GM10266 (cell line): ENCODE data around the gene DBNDD2.

Experiments
- DNase-seq: peaks from one replicate; pipeline ENCODE4 v3.0.0; 2012; ENCODE audit errors: extremely low spot score
- CTCF ChIP-seq: IDR thresholded peaks from 2 replicates; pipeline ENCODE4 v1.5.1; 2012; ENCODE audit warnings: mild to moderate bottlenecking, low read depth; ENCODE audit not compliant: control insufficient read depth, insufficient read depth; ENCODE audit errors: missing control alignments

The DBNDD2 gene

GRCh38 chr20:45365444-45365970 is 42.6 kb upstream of the DBNDD2 start:
- DNase-seq, result no peak
- TF ChIP-seq CTCF, result no peak

DNA sequence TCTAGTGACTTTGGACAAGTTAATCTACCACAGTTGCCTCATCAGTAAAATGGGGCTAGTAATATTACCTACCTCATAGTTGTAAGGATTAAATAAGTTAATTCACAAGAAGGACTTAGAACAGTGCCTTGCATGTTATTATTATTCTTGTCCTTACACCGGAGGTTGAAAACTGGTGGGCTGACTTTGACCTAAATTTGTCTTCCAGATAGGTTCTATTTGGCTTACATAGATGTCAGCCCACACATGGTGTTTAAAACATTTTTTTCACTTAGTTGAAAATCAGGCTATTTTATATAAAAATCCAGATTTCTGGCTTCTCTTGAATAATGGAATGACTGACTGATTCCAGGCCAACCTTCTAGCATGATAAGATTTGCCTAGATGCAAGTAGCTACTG is 41.9 kb upstream of the DBNDD2 start:
- DNase-seq, result no peak
- TF ChIP-seq CTCF, result no peak

- TF ChIP-seq CTCF, result no peak
- DNase-seq, result no peak
Observed at GRCh38 chr20:45366631-45367030, 41.5 kb upstream of the DBNDD2 start.

GRCh38 chr20:45367126-45367525 is 41.0 kb upstream of the DBNDD2 start:
- no peak for TF ChIP-seq CTCF

GRCh38 chr20:45368221-45368980 is 39.7 kb upstream of the DBNDD2 start:
- DNase-seq, result peak; percentile 84

More at GRCh38 chr20:45367126-45367525, 41.0 kb upstream of the DBNDD2 start:
- DNase-seq, result no peak

DNA sequence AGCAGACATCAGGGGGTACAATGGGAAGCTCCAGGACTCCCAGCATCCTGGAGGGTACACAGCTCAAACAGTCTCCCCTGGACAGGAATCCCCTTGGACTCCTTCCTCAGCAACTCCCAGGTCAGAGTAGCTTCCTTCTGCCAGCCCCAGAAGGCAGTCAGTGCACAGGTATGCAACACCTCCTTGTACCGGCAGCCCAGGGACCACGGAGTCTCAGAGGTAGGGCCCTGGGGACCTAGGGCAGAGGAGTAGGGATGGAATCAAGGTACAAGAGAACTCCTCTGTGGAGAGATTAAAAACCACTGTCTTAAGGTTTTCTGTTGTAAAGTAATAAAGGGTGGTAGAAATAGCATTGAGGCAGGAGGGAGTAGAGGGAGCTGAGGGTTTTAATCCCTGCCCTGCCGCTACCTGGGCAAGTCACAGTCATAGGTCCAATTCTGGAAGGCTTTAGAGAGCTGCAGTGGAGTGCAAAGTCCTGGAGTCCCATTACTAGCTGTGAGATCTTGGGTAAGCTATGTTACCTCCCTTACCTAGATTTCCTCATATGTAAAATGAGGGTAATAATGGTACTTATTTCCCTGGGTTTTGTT is 37.4 kb upstream of the DBNDD2 start:
- no peak for DNase-seq
- TF ChIP-seq CTCF, result no peak

More at GRCh38 chr20:45368221-45368980, 39.7 kb upstream of the DBNDD2 start:
- TF ChIP-seq CTCF, result no peak

DNA sequence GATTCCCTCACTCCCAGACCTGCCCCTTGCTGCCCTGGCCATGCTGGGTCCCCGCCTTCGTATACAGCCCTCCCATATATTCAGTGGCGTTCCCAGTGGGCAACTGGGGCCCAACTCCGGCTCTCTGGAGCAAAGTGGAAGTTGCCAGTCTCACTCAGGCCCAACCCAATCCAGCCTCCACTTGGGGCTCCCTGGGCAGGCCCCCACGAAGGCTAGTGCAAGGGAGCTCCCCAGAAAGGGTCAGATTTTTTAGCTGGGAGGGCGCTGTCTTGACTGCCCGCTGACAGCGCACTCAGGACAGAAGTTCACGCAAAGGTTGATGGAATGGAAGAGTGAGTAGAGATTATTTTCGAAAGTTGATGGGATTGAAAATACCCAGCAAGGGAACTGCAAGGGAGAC is 35.8 kb upstream of the DBNDD2 start:
- no peak for DNase-seq
- TF ChIP-seq CTCF, result no peak
